ENCODE results near the gene MAD1L1. TPM values are rescaled to one million over a fixed set of nuclear protein-coding genes. Genes with fewer than 3 reads are reported as not detected.

Gene MAD1L1
- total and polyA plus RNA-seq, 2 of the 13 experiments (the other 11 are each of a cell fraction or from before 2014, with no cell fraction given), result 17.4 to 64.7 TPM

GRCh38 chr7:2104716-2105115, 128.0 kb downstream of the MAD1L1 start:
- Histone ChIP-seq H3K4me1 (ENCODE audit: insufficient read depth, low read length) (peaks cover 38% of the 10 kb centered on the region), H3K4me3 (replicated peaks in 1 of 3; ENCODE audit: insufficient read depth in 1 of 3, low read depth in 2 of 3, low read length in 3 of 3) (no peak overlapping the region), H3K79me2 (ENCODE audit: insufficient read depth, low read length) (no peaks in the 10 kb centered on the region), H4K20me1 (ENCODE audit: insufficient read depth, low read length) (no peaks in the 10 kb centered on the region), H3K9ac (ENCODE audit: insufficient read depth, low read depth, low read length) (no peak overlapping the region), H3K36me3 (replicated peaks in 1 of 2; ENCODE audit: control insufficient read depth in 1 of 2, insufficient read depth in 2 of 2, low read length in 2 of 2) (peaks cover 1 to 14% of the 10 kb centered on the region in 2 experiments; a peak in 2 of 5 replicates), H3K4me2 (ENCODE audit: low read depth, low read length) (no peak overlapping the region), H3K27me3 (ENCODE audit: control insufficient read depth in 1 of 2, insufficient read depth in 2 of 2, low read length in 2 of 2) (no peaks in the 10 kb centered on the region), H3K9me3 (ENCODE audit: low read length) (no peaks in the 10 kb centered on the region), H3K27ac (ENCODE audit: extremely low read length, insufficient read depth, low read length) (no peak overlapping the region), H2AFZ (ENCODE audit: low read length) (no peak overlapping the region)
- FAIRE-seq (no peak), ATAC-seq (no peak), DNase-seq (ENCODE audit: low spot score) (no peak)
- 96% methylated on average over 14 of the region's 14 CpGs for WGBS (ENCODE audit: low lambda C conversion rate)
- BruUV-seq (replicated peaks), result no TSS peak
- POLR2A ChIA-PET, result no interaction called here
- intact Hi-C loops (cut with micrococcal nuclease; ENCODE audit: unreplicated experiment), result loop anchor here (5.0 to 10.0 kb wide), 2 partner anchors 50 to 93 kb away; no protein-coding TSS in a partner anchor
- CTCF ChIA-PET (ENCODE audit: low intra/inter-chr PET ratio, low total read pairs), result no interaction called here
- TF ChIP-seq ZNF264 (CRISPR knock-in tag; IDR thresholded peaks at IDR 0.05) (no peak), LCORL (IDR thresholded peaks at IDR 0.05) (no peak), LCORL (CRISPR knock-in tag; IDR thresholded peaks at IDR 0.05) (no peak), SMAD9 (CRISPR knock-in tag; IDR thresholded peaks at IDR 0.05) (no peak), HDAC2 (CRISPR knock-in tag; IDR thresholded peaks at IDR 0.05) (no peak), PBX3 (CRISPR knock-in tag; IDR thresholded peaks at IDR 0.05; ENCODE audit: borderline replicate concordance) (no peak), HBP1 (CRISPR knock-in tag; IDR thresholded peaks at IDR 0.05; ENCODE audit: low read depth) (no peak), ZNF335 (CRISPR knock-in tag; IDR thresholded peaks at IDR 0.05) (no peak), EHMT2 (IDR thresholded peaks at IDR 0.05; ENCODE audit: borderline replicate concordance, low read depth, low read length) (no peak), ZMYM2 (CRISPR knock-in tag; IDR thresholded peaks at IDR 0.05) (no peak), NR2F6 (IDR thresholded peaks at IDR 0.05) (no peak), NR2F6 (CRISPR knock-in tag; IDR thresholded peaks at IDR 0.05) (no peak), CSRNP2 (CRISPR knock-in tag; conservative IDR thresholded peaks at IDR 0.05; ENCODE audit: low read depth) (no peak), NCOA2 (CRISPR knock-in tag; IDR thresholded peaks at IDR 0.05) (no peak), SALL1 (CRISPR knock-in tag; IDR thresholded peaks at IDR 0.05) (no peak), NR2F2 (IDR thresholded peaks at IDR 0.05; ENCODE audit: borderline replicate concordance, low read depth) (no peak), FOXK1 (CRISPR knock-in tag; IDR thresholded peaks at IDR 0.05; ENCODE audit: borderline replicate concordance, low read depth) (no peak), AFF4 (CRISPR knock-in tag; IDR thresholded peaks at IDR 0.05) (no peak)
- in situ Hi-C loops (cut with HindIII; ENCODE audit: extremely low pct_ligation_motif_present, low pct_unique_long_range_greater_than_20kb), result loop anchor here (5.0 kb wide), 1 partner anchor 103 kb away; no protein-coding TSS in a partner anchor

All from HepG2 (cell line).